ENCODE measurements around the gene PTPRD. TPM values are rescaled to one million over a fixed set of nuclear protein-coding genes. Genes with fewer than 3 reads are reported as not detected.

PTPRD gene
- total RNA-seq, 1 donor from 2014 or later, result 6.9 TPM

DNA sequence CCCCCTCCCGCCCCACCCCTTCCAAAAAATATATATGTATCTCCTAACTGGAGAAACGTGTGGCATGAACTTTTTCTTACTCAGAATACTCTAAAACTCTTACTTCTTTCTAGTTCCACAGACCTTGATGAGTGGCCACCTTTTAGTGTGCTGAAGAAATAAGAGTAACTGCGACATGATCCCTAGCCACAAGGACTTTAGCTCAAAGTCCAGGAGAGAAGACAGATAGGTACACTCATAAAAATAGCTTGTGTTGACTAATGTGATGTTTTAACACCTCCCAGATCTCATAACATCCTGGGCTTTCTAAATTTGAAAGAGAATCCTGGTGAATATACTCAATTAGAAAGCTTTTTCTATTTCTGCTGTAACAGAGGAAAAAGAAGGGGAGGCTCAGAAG is 1808.2 kb downstream of the PTPRD start:
- H3K27me3 ChIP-seq, result no peaks in the 10 kb centered on the region
- H3K27ac ChIP-seq, result no peak overlapping the region
- no peaks in the 10 kb centered on the region for H3K9me3 ChIP-seq
- no peaks in the 10 kb centered on the region for H3K4me1 ChIP-seq
- intact Hi-C loops (cut with DNase I), result no loop called here
- no peak overlapping the region for H3K4me3 ChIP-seq
- H3K36me3 ChIP-seq, result no peaks in the 10 kb centered on the region
- TF ChIP-seq, protein P1, sequence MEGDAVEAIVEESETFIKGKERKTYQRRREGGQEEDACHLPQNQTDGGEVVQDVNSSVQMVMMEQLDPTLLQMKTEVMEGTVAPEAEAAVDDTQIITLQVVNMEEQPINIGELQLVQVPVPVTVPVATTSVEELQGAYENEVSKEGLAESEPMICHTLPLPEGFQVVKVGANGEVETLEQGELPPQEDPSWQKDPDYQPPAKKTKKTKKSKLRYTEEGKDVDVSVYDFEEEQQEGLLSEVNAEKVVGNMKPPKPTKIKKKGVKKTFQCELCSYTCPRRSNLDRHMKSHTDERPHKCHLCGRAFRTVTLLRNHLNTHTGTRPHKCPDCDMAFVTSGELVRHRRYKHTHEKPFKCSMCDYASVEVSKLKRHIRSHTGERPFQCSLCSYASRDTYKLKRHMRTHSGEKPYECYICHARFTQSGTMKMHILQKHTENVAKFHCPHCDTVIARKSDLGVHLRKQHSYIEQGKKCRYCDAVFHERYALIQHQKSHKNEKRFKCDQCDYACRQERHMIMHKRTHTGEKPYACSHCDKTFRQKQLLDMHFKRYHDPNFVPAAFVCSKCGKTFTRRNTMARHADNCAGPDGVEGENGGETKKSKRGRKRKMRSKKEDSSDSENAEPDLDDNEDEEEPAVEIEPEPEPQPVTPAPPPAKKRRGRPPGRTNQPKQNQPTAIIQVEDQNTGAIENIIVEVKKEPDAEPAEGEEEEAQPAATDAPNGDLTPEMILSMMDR (IDR thresholded peaks at IDR 0.05), result no peak
- no peak for DNase-seq (ENCODE audit: low spot score in 2 of 2)

DNA sequence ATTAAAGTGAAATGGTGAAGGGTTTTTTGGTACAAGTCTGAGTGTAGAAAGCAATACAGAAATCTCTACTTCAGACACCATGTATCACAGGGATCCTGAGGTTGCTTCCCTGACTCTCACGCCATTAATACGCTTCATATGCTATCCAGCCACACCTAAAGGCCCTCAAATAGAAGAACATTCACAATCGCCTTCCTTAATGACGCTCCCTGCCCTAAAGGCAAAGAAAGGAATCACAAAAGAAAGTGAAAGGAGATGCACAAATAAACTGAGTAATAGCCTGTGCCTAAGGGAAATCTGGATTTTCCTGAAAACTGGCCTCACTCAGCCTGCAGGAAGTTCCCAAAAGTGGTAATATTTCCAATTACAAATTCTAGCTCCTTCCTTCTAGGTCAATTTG is 1810.6 kb downstream of the PTPRD start:
- no peaks in the 10 kb centered on the region for H3K9me3 ChIP-seq
- TF ChIP-seq, protein P1 (IDR thresholded peaks at IDR 0.05), result no peak
- peaks cover 0 to 2% of the 10 kb centered on the region in 2 donors for H3K4me1 ChIP-seq
- no peaks in the 10 kb centered on the region for H3K36me3 ChIP-seq
- no peak overlapping the region for H3K4me3 ChIP-seq
- intact Hi-C loops (cut with DNase I), result no loop called here
- H3K27ac ChIP-seq, result no peak overlapping the region
- H3K27me3 ChIP-seq, result no peaks in the 10 kb centered on the region
- DNase-seq (ENCODE audit: low spot score in 2 of 2), result no peak

DNA sequence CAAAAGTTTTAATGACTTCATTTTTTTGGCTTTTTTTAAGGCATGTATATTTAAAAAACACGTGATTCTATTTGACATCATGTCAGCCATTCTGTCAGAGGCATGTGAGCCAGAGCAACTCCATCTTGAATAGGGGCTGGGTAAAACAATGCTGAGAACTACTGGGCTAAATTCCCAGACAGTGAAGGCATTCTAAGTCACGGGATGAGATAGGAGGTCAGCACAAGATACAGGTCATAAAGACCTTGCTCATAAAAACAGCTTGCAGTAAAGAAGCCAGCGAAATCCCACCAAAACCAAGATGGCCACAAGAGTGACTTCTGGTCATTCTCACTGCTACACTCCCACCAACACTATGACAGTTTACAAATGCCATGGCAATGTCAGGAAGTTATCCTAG is 1812.6 kb downstream of the PTPRD start:
- Histone ChIP-seq H3K4me1 (peaks cover 0 to 2% of the 10 kb centered on the region in 2 donors), H3K9me3 (no peaks in the 10 kb centered on the region), H3K27ac (no peak overlapping the region), H3K27me3 (no peaks in the 10 kb centered on the region), H3K36me3 (no peaks in the 10 kb centered on the region), H3K4me3 (no peak overlapping the region)
- intact Hi-C loops (cut with DNase I), result no loop called here
- TF ChIP-seq, protein P1 (IDR thresholded peaks at IDR 0.05), result no peak
- no peak for DNase-seq (ENCODE audit: low spot score in 2 of 2)

DNA sequence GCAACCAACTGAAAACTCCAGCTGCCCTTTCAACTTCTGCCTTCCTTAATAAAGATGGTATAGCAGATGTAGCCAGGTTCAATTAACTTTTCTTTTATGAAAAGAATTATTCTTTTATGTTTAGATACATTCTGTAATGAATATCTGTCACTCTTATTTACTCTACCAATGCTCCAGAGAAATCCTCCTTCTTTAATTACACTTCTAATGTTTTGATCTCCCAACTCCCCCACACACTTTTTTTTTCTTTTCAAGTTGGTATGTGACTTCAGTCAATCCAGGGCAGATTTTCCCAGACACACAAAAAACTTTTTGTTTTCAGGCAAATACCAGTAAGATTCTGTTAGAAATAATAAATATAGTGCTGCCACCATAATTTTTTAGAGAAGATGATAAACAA is 1813.2 kb downstream of the PTPRD start:
- no peaks in the 10 kb centered on the region for H3K27me3 ChIP-seq
- no peak overlapping the region for H3K4me3 ChIP-seq
- no peaks in the 10 kb centered on the region for H3K9me3 ChIP-seq
- H3K27ac ChIP-seq, result no peak overlapping the region
- TF ChIP-seq, protein P1 (IDR thresholded peaks at IDR 0.05), result no peak
- intact Hi-C loops (cut with DNase I), result no loop called here
- no peaks in the 10 kb centered on the region for H3K36me3 ChIP-seq
- DNase-seq (ENCODE audit: low spot score in 2 of 2), result no peak
- H3K4me1 ChIP-seq, result peaks cover 0 to 2% of the 10 kb centered on the region in 2 donors

DNA sequence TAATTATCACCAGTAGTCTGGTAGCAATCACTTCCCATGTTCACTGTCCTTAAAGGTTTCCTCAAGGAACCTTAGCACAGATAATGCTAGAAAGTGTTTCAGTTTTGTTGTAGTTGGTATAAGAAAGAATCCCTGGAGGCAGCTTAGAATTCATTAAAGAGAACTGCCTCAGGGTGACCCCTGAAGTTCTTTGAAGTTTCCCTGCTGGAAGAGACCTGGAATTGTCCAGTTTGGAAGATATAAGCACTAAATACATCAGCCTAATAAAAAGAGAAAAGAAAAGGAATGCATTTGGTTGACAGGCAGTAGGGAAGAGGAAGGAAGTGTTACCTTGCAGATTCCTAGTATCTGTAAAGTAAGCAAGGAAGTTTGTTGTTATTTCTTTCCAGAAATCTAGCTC is 1813.6 kb downstream of the PTPRD start:
- Histone ChIP-seq H3K4me1 (peaks cover 0 to 2% of the 10 kb centered on the region in 2 donors), H3K4me3 (no peak overlapping the region), H3K27ac (no peak overlapping the region), H3K36me3 (no peaks in the 10 kb centered on the region), H3K9me3 (no peaks in the 10 kb centered on the region), H3K27me3 (no peaks in the 10 kb centered on the region)
- intact Hi-C loops (cut with DNase I), result no loop called here
- no peak for DNase-seq (ENCODE audit: low spot score in 2 of 2)
- TF ChIP-seq, protein P1 (IDR thresholded peaks at IDR 0.05), result no peak

DNA sequence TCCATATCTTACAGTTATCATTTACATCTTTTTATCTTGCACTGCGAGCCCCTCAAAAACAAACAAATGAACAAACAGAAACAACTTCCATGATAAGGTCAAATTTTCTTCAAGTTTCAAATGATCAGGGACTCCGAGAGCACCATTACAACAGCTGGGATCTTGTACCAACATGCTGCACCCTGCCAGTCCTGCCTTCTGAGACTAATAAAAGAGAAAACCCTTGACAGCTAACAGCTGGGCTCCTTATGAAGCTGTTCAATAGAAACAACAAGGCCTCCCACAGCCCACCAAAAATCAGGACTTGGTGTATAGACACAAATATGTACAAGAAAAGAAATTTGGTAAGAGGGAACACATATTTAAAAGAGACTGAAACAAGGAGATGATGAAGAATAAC is 1828.0 kb downstream of the PTPRD start:
- H3K9me3 ChIP-seq, result no peaks in the 10 kb centered on the region
- peak overlapping the region in 1 of 2 donors; percentile 43 for H3K4me3 ChIP-seq
- DNase-seq (ENCODE audit: low spot score in 2 of 2), result no peak
- peak overlapping the region; percentile 67 to 71 for H3K27ac ChIP-seq
- intact Hi-C loops (cut with DNase I), result loop anchor here (1.0 to 10.0 kb wide), 3 partner anchors 67 to 100 kb away; no protein-coding TSS in a partner anchor
- H3K36me3 ChIP-seq, result no peaks in the 10 kb centered on the region
- peaks cover 0 to 17% of the 10 kb centered on the region in 2 donors for H3K4me1 ChIP-seq
- no peaks in the 10 kb centered on the region for H3K27me3 ChIP-seq
- TF ChIP-seq, protein P1 (IDR thresholded peaks at IDR 0.05), result no peak
